CD4-positive, alpha-beta T cell (primary cell): Measurements from ENCODE around the gene CDKAL1. TPM values are rescaled to one million over a fixed set of nuclear protein-coding genes. Genes with fewer than 3 reads are reported as not detected.

ENCODE experiments used
- ATAC-seq: fragments of 200-7000 bp; cut with Tn5 transposase; one replicate; pipeline ENCODE4 v1.10.0; 2022; ENCODE audit warnings: mild to moderate bottlenecking; ENCODE audit not compliant: poor library complexity
- CTCF ChIA-PET: fragments of 350-600 bp; sonication (Branson Sonifier 250); formaldehyde crosslinking; loops from one replicate; lab custom pipeline; 2021; ENCODE audit warnings: antibody characterized with exemption, inconsistent platforms; lab: Charles Lee
- POLR2A ChIA-PET: fragments of 350-600 bp; sonication (Branson Sonifier 250); formaldehyde crosslinking; loops from one replicate; lab custom pipeline; 2021; ENCODE audit warnings: antibody characterized with exemption, inconsistent platforms; lab: Charles Lee
- DNase-seq, 14 experiments: peaks; one replicate each; pipeline ENCODE4 v3.0.0-alpha.2; 2013 to 2020; ENCODE audit warnings: mixed read lengths in 2 of 14
- H3K27ac ChIP-seq, 2 donors: one replicate each; pipeline versions ENCODE4 v1.5.1 to v1.7.0; 2013; ENCODE audit warnings: low read length in 2 of 2, low read depth in 1 of 2, mild to moderate bottlenecking in 1 of 2
- H3K27me3 ChIP-seq, 2 experiments: 1 replicate in 1 of 2; 2 replicates in 1 of 2; pipeline versions ENCODE4 v1.6.1 to v1.7.0; 2013; ENCODE audit warnings: low read length in 2 of 2, control low read depth in 1 of 2, mild to moderate bottlenecking in 1 of 2, moderate library complexity in 1 of 2; ENCODE audit not compliant: insufficient read depth in 2 of 2, control insufficient read depth in 1 of 2
- H3K36me3 ChIP-seq: one replicate; pipeline ENCODE4 v1.6.1; 2013; ENCODE audit warnings: low read length, control low read depth; ENCODE audit not compliant: insufficient read depth
- H3K4me1 ChIP-seq: one replicate; pipeline ENCODE4 v1.6.1; 2013; ENCODE audit warnings: low read length, control low read depth; ENCODE audit not compliant: insufficient read depth
- H3K4me3 ChIP-seq: one replicate; pipeline ENCODE4 v1.5.1; 2013; ENCODE audit warnings: mild to moderate bottlenecking, low read length, moderate library complexity
- H3K9me3 ChIP-seq, 2 experiments: 1 replicate in 1 of 2; 2 replicates in 1 of 2; pipeline versions ENCODE4 v1.6.1 to v1.7.0; 2013; ENCODE audit warnings: low read length in 2 of 2, mild to moderate bottlenecking in 2 of 2, control low read depth in 1 of 2, moderate library complexity in 1 of 2; ENCODE audit not compliant: control insufficient read depth in 1 of 2, insufficient read depth in 1 of 2
- H3K27ac Mint-ChIP-seq: one replicate; pipeline ENCODE4 v1.8.0; 2020; ENCODE audit warnings: mixed read lengths
- H3K27me3 Mint-ChIP-seq: one replicate; pipeline ENCODE4 v1.8.0; 2021; ENCODE audit warnings: mixed read lengths
- H3K36me3 Mint-ChIP-seq: one replicate; pipeline ENCODE4 v1.8.0; 2021; ENCODE audit warnings: low read depth, mixed read lengths
- H3K4me1 Mint-ChIP-seq: one replicate; pipeline ENCODE4 v1.8.0; 2021; ENCODE audit warnings: low read depth, mixed read lengths
- H3K4me3 Mint-ChIP-seq: one replicate; pipeline ENCODE4 v1.8.0; 2020; ENCODE audit warnings: mild to moderate bottlenecking, mixed read lengths
- H3K9me3 Mint-ChIP-seq: one replicate; pipeline ENCODE4 v1.8.0; 2020; ENCODE audit warnings: mixed read lengths
- CTCF ChIP-seq: fragments of 200-600 bp; IDR thresholded peaks from one replicate; pipeline ENCODE4 v1.8.0; 2022; ENCODE audit warnings: antibody characterized with exemption, mild to moderate bottlenecking
- intact Hi-C, 2 experiments: fragments of 100-400 bp; cut with DNase I in 1 of 2; cut with micrococcal nuclease in 1 of 2; formaldehyde crosslinking; loops; one replicate each; pipeline versions ENCODE4 v1.15.1 to v1.9.0; 2023 to 2025; cut with DNase I, micrococcal nuclease
- total RNA-seq, 174 experiments: library from RNA in 2 of 174; stranded (reverse) in 2 of 174; gene quantifications; one replicate each; pipeline ENCODE4 v1.2.3 and lab custom pipeline; 2021 to 2026

Gene CDKAL1
- total RNA-seq, 2 experiments from 2014 or later, result 21.3 to 23.9 TPM

GRCh38 chr6:20572940-20573339 is 38.7 kb downstream of the CDKAL1 start:
- H3K27ac Mint-ChIP-seq, result no peak overlapping the region
- H3K36me3 ChIP-seq, result peaks cover 15% of the 10 kb centered on the region
- no peak overlapping the region for H3K4me3 ChIP-seq
- ChIA-PET POLR2A (no interaction called here), CTCF (interaction anchor here (1.1 kb wide), 1 partner anchor 9 kb away, joined by 3 read pairs; no protein-coding TSS in a partner anchor)
- H3K4me1 Mint-ChIP-seq, result peaks cover 33% of the 10 kb centered on the region
- no peaks in the 10 kb centered on the region for H3K9me3 Mint-ChIP-seq
- H3K36me3 Mint-ChIP-seq, result peaks cover 61% of the 10 kb centered on the region
- H3K9me3 ChIP-seq, result no peaks in the 10 kb centered on the region
- ATAC-seq (no peak), DNase-seq (peak in 1 of 14 experiments; percentile 10)
- no peak overlapping the region for H3K4me3 Mint-ChIP-seq
- no peaks in the 10 kb centered on the region for H3K27me3 ChIP-seq
- H3K4me1 ChIP-seq, result no peaks in the 10 kb centered on the region
- no peak for TF ChIP-seq CTCF
- H3K27ac ChIP-seq, result no peak overlapping the region
- intact Hi-C loops, result no loop called here
- no peaks in the 10 kb centered on the region for H3K27me3 Mint-ChIP-seq

GRCh38 chr6:20574355-20574754 is 40.1 kb downstream of the CDKAL1 start:
- Histone ChIP-seq H3K4me3 (no peak overlapping the region), H3K36me3 (peaks cover 17% of the 10 kb centered on the region), H3K4me1 (no peaks in the 10 kb centered on the region), H3K9me3 (no peaks in the 10 kb centered on the region), H3K27ac (no peak overlapping the region), H3K27me3 (no peaks in the 10 kb centered on the region)
- ATAC-seq (no peak), DNase-seq (no peak)
- POLR2A ChIA-PET, result no interaction called here
- Mint-ChIP-seq H3K27ac (no peak overlapping the region), H3K36me3 (peaks cover 67% of the 10 kb centered on the region), H3K4me1 (peaks cover 29% of the 10 kb centered on the region), H3K4me3 (no peak overlapping the region), H3K9me3 (no peaks in the 10 kb centered on the region), H3K27me3 (no peaks in the 10 kb centered on the region)
- intact Hi-C loops, result no loop called here
- TF ChIP-seq CTCF, result no peak
- CTCF ChIA-PET, result interaction anchor here (1.6 kb wide), 1 partner anchor 18 kb away, joined by 3 read pairs; no protein-coding TSS in a partner anchor

- no peak overlapping the region for H3K4me3 ChIP-seq
- peaks cover 15% of the 10 kb centered on the region for H3K36me3 ChIP-seq
- POLR2A ChIA-PET, result no interaction called here
- no peak overlapping the region for H3K27ac Mint-ChIP-seq
- ATAC-seq (no peak), DNase-seq (no peak)
- CTCF ChIA-PET, result interaction anchor here (1.6 kb wide), 1 partner anchor 19 kb away, joined by 3 read pairs; no protein-coding TSS in a partner anchor
- no peak overlapping the region for H3K27ac ChIP-seq
- H3K27me3 Mint-ChIP-seq, result no peaks in the 10 kb centered on the region
- intact Hi-C loops, result no loop called here
- H3K4me1 Mint-ChIP-seq, result peaks cover 31% of the 10 kb centered on the region
- H3K4me1 ChIP-seq, result no peaks in the 10 kb centered on the region
- no peak for TF ChIP-seq CTCF
- no peaks in the 10 kb centered on the region for H3K9me3 Mint-ChIP-seq
- no peak overlapping the region for H3K4me3 Mint-ChIP-seq
- no peaks in the 10 kb centered on the region for H3K9me3 ChIP-seq
- no peaks in the 10 kb centered on the region for H3K27me3 ChIP-seq
- H3K36me3 Mint-ChIP-seq, result peaks cover 71% of the 10 kb centered on the region
Measured at GRCh38 chr6:20575125-20575524, 40.9 kb downstream of the CDKAL1 start.
